Measurements from ENCODE around the gene OAF. TPM values are rescaled to one million over a fixed set of nuclear protein-coding genes. Genes with fewer than 3 reads are reported as not detected.

OAF gene
- total RNA-seq, 1 experiment from 2014 or later: 32.3 TPM

- no peaks in the 10 kb centered on the region for H3K36me3 ChIP-seq (ENCODE audit: control insufficient read depth in 1 of 2, insufficient read depth in 2 of 2, low read length in 2 of 2)
- no TSS peak for BruUV-seq (replicated peaks)
- intact Hi-C loops (cut with micrococcal nuclease): loop anchor here (1.0 kb wide), 2 partner anchors 57 to 131 kb away; no protein-coding TSS in a partner anchor
- no peaks in the 10 kb centered on the region for H3K79me2 ChIP-seq (ENCODE audit: insufficient read depth, low read length)
- H3K27ac ChIP-seq (ENCODE audit: low read depth, low read length): no peak overlapping the region
- ATAC-seq (peak; percentile 77), DNase-seq (ENCODE audit: low read depth, low spot score) (peak; percentile 36)
- H2AFZ ChIP-seq (ENCODE audit: low read depth, low read length, poor library complexity, severe bottlenecking): no peak overlapping the region
- TF ChIP-seq MAX (IDR thresholded peaks at IDR 0.05): no peak
- TF ChIP-seq JUND (IDR thresholded peaks at IDR 0.05): no peak
- TF ChIP-seq CTCF (IDR thresholded peaks at IDR 0.05 in 2 of 3, conservative IDR thresholded peaks at IDR 0.05 in 1 of 3; ENCODE audit: borderline replicate concordance in 1 of 3, insufficient read depth in 1 of 3, low read depth in 2 of 3, low read length in 2 of 3): peak; percentile 76 to 90 (median 77)
- peak; percentile 97 for TF ChIP-seq RAD21 (IDR thresholded peaks at IDR 0.05; ENCODE audit: low read depth)
- no peaks in the 10 kb centered on the region for H3K9me2 ChIP-seq (ENCODE audit: insufficient read depth)
- no peak overlapping the region for H3K4me2 ChIP-seq (ENCODE audit: low read length)
- POLR2A ChIA-PET: no interaction called here
- H4K20me1 ChIP-seq (ENCODE audit: insufficient read depth): no peaks in the 10 kb centered on the region
- no peak overlapping the region for H3K9ac ChIP-seq (ENCODE audit: low read length)
- no peak overlapping the region for H3K4me3 ChIP-seq (replicated peaks in 1 of 2; ENCODE audit: low read depth in 1 of 2, low read length in 2 of 2)
- peaks cover 2 to 14% of the 10 kb centered on the region in 2 experiments; a peak in 1 of 4 replicates for H3K4me1 ChIP-seq (ENCODE audit: control insufficient read depth in 1 of 2, insufficient read depth in 2 of 2, low read length in 2 of 2)
- CTCF ChIA-PET: interaction anchor here (0.6 to 1.8 kb wide), 2 partner anchors 58 to 128 kb away, joined by 3 to 6 read pairs; no protein-coding TSS in a partner anchor
- peaks cover 31% of the 10 kb centered on the region for H3K27me3 ChIP-seq (ENCODE audit: insufficient read depth, low read length)
- no peaks in the 10 kb centered on the region for H3K9me3 ChIP-seq (ENCODE audit: control insufficient read depth in 1 of 2, insufficient read depth in 1 of 2, low read depth in 1 of 2, low read length in 2 of 2)
- RAD21 ChIA-PET (ENCODE audit: low non-redundant PET in 1 of 2, low total read pairs in 2 of 2, uncharacterized antibody in 2 of 2, unreplicated experiment in 2 of 2): no interaction called here
Measured at GRCh38 chr11:120172054-120172911, 38.5 kb upstream of the OAF start.

Data from HCT116 (cell line).